ENCODE data around the gene TIAL1. TPM values are rescaled to one million over a fixed set of nuclear protein-coding genes. Genes with fewer than 3 reads are reported as not detected.

The TIAL1 gene
- total and polyA plus RNA-seq, 2 donors (not counting 3 experiments of a cell fraction or from before 2014, with no cell fraction given), result 57.7 to 150 TPM

DNA sequence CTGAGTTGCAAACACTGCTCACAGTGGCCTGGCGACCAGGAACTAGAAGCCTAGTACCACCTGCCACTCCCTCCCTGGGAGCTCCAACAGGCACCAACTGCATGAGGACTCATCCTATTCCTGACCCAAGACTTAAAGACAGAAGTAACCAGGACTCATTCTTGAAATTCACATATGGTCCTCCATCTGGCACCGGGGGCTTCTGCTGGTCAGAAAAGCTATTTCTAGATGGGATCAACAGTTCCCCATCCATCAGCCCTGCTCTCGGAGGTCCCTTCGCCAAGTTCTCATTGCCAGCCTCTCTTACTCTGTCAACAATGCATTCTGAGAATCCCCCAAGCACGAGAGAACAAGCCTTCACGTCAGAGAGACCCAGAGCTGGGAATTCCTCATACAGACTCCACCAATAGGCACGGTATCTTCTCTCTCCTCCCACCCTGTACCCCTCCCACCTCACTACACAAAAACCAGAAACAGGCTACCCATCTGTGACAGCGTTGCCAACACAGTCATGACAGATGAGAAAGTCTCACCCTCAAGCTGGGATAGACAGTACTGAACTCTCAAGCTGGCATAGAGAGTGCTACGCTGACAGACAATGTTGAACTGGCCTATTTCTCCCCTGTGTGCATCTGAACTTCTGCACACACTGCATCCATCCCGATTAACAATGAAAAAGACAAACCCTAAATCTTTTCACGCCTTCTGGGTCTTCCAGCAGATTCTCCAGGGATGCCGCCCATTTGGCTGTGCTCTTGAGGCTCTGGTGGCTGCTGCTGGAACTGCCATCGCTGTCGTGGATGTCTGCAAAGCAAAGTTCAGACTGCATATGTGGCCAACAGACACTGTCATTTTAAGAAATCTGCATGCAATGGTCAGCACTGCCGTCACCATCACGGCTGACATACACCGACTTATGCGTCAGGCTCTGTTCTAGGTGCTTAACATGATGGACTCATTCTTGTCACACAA is 69.9 kb downstream of the TIAL1 start:
- Histone ChIP-seq H3K9me3 (replicated peaks; ENCODE audit: control insufficient read depth, insufficient read depth, low read length) (no peaks in the 10 kb centered on the region), H3K4me1 (ENCODE audit: control insufficient read depth, extremely low read depth, insufficient read depth, low read length) (peaks cover 4% of the 10 kb centered on the region), H3K36me3 (ENCODE audit: control insufficient read depth in 2 of 2, extremely low read depth in 1 of 2, insufficient read depth in 2 of 2, low read length in 2 of 2) (no peaks in the 10 kb centered on the region), H3K27me3 (ENCODE audit: control insufficient read depth in 2 of 2, insufficient read depth in 2 of 2, low read length in 2 of 2) (no peaks in the 10 kb centered on the region), H3K4me3 (replicated peaks in 1 of 3; ENCODE audit: insufficient read depth in 1 of 3, low read depth in 1 of 3, low read length in 3 of 3) (no peak overlapping the region), H3K9me1 (replicated peaks; ENCODE audit: control insufficient read depth, extremely low read depth, insufficient read depth, low read length) (no peaks in the 10 kb centered on the region), H3K9ac (replicated peaks; ENCODE audit: extremely low read depth, insufficient read depth, low read length) (no peak overlapping the region), H2AFZ (ENCODE audit: low read depth, low read length) (no peak overlapping the region), H3K27ac (ENCODE audit: insufficient read depth, low read depth, low read length) (no peak overlapping the region), H3K4me2 (ENCODE audit: insufficient read depth, low read length) (no peak overlapping the region), H3K79me2 (ENCODE audit: control insufficient read depth, insufficient read depth, low read length) (no peaks in the 10 kb centered on the region), H4K20me1 (replicated peaks; ENCODE audit: control insufficient read depth, extremely low read depth, insufficient read depth, low read length) (no peaks in the 10 kb centered on the region)
- DNase-seq (ENCODE audit: low read depth, low spot score) (no peak), FAIRE-seq (no peak)
- ChIA-PET POLR2A (no interaction called here), CTCF (interaction anchor here (0.7 to 2.3 kb wide), 4 partner anchors 9 to 82 kb away, joined by 3 to 8 read pairs (median 4); no protein-coding TSS in a partner anchor)
- dilution Hi-C loops (cut with MboI; ENCODE audit: extremely low pct_ligation_motif_present, low sequenced_read_pairs) (no loop called here), intact Hi-C loops (cut with micrococcal nuclease) (no loop called here)
- no TSS peak for BruUV-seq (replicated peaks)
- TF ChIP-seq, protein P1, sequence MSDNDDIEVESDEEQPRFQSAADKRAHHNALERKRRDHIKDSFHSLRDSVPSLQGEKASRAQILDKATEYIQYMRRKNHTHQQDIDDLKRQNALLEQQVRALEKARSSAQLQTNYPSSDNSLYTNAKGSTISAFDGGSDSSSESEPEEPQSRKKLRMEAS (IDR thresholded peaks at IDR 0.05; ENCODE audit: insufficient read depth, insufficient read length), result no peak
- TF ChIP-seq JUN (IDR thresholded peaks at IDR 0.05; ENCODE audit: borderline replicate concordance, insufficient read depth, insufficient read length, low read depth) (no peak), GATA2 (IDR thresholded peaks at IDR 0.05; ENCODE audit: insufficient read depth, insufficient read length, low read depth, low read length) (no peak), POLR2AphosphoS5 (IDR thresholded peaks at IDR 0.05; ENCODE audit: insufficient read depth, low read depth, low read length) (no peak), FOS (IDR thresholded peaks at IDR 0.05; ENCODE audit: borderline replicate concordance, insufficient read depth, low read length) (no peak), MYC (IDR thresholded peaks at IDR 0.05; ENCODE audit: low read depth, low read length) (no peak)

Measured in endothelial cell of umbilical vein (primary cell).